Progenitor cell of endocrine pancreas (in vitro differentiated cells): ENCODE data around the gene SH2D1B. TPM values are rescaled to one million over a fixed set of nuclear protein-coding genes. Genes with fewer than 3 reads are reported as not detected.

Experiments used
- DNase-seq: peaks from one replicate; pipeline ENCODE4 v3.0.0; 2021; ENCODE audit warnings: low spot score; ENCODE audit not compliant: unreplicated experiment
- H3K27ac Mint-ChIP-seq: 2 replicates; pipeline ENCODE4 v1.8.0; 2021; ENCODE audit warnings: mild to moderate bottlenecking, moderate library complexity, mixed read lengths
- H3K27me3 Mint-ChIP-seq: 2 replicates; pipeline ENCODE4 v1.8.0; 2021; ENCODE audit warnings: mixed read lengths
- H3K36me3 Mint-ChIP-seq: 2 replicates; pipeline ENCODE4 v1.8.0; 2022; ENCODE audit warnings: mixed read lengths; ENCODE audit not compliant: insufficient read depth
- H3K4me1 Mint-ChIP-seq: 2 replicates; pipeline ENCODE4 v1.8.0; 2021; ENCODE audit warnings: low read depth, mixed read lengths
- H3K4me3 Mint-ChIP-seq: 2 replicates; pipeline ENCODE4 v1.8.0; 2021; ENCODE audit warnings: low read depth, mild to moderate bottlenecking, moderate library complexity, mixed read lengths
- H3K9me3 Mint-ChIP-seq: 2 replicates; pipeline ENCODE4 v1.8.0; 2021; ENCODE audit warnings: low read depth, mixed read lengths
- CTCF ChIP-seq: fragments of 200-600 bp; sonication (generic); IDR thresholded peaks from one replicate; pipeline ENCODE4 v1.5.0; 2021; ENCODE audit warnings: antibody characterized with exemption, mild to moderate bottlenecking; ENCODE audit not compliant: unreplicated experiment
- total RNA-seq: library from RNA; stranded (reverse); gene quantifications from 2 replicates; pipeline ENCODE4 v1.2.1, GENCODE V29; 2021

SH2D1B gene
- total RNA-seq, 1 donor from 2014 or later, result not detected

GRCh38 chr1:162383516-162383915 is 28.4 kb downstream of the SH2D1B start:
- no peak overlapping the region for H3K4me3 Mint-ChIP-seq
- H3K4me1 Mint-ChIP-seq, result peaks cover 3% of the 10 kb centered on the region
- no peaks in the 10 kb centered on the region for H3K36me3 Mint-ChIP-seq
- no peak for DNase-seq
- H3K27me3 Mint-ChIP-seq, result no peaks in the 10 kb centered on the region
- TF ChIP-seq CTCF, result no peak
- no peak overlapping the region for H3K27ac Mint-ChIP-seq
- no peaks in the 10 kb centered on the region for H3K9me3 Mint-ChIP-seq

- no peaks in the 10 kb centered on the region for H3K9me3 Mint-ChIP-seq
- H3K4me3 Mint-ChIP-seq, result no peak overlapping the region
- H3K27me3 Mint-ChIP-seq, result no peaks in the 10 kb centered on the region
- peaks cover 3% of the 10 kb centered on the region for H3K4me1 Mint-ChIP-seq
- H3K36me3 Mint-ChIP-seq, result no peaks in the 10 kb centered on the region
- no peak for DNase-seq
- TF ChIP-seq CTCF, result no peak
- no peak overlapping the region for H3K27ac Mint-ChIP-seq
Observed at GRCh38 chr1:162383091-162383490, 28.8 kb downstream of the SH2D1B start.

GRCh38 chr1:162381941-162382750 is 29.8 kb downstream of the SH2D1B start:
- Mint-ChIP-seq H3K4me1 (peaks cover 3% of the 10 kb centered on the region), H3K4me3 (no peak overlapping the region), H3K9me3 (no peaks in the 10 kb centered on the region), H3K27ac (no peak overlapping the region), H3K36me3 (no peaks in the 10 kb centered on the region), H3K27me3 (no peaks in the 10 kb centered on the region)
- no peak for DNase-seq
- TF ChIP-seq CTCF, result no peak

GRCh38 chr1:162381383-162381782 is 30.6 kb downstream of the SH2D1B start, which contains the start of gene C1orf226:
Gene C1orf226, plus strand, starts transcription at chr1:162381728. Its CDS starts 174 bp downstream, at chr1:162381902.
- Mint-ChIP-seq H3K36me3 (no peaks in the 10 kb centered on the region), H3K27ac (no peak within 1 kb of the TSS)
- no peak for DNase-seq

More at GRCh38 chr1:162381383-162381782, 30.6 kb downstream of the SH2D1B start, which contains the start of gene C1orf226:
- H3K4me1 Mint-ChIP-seq, result peaks cover 7% of the 10 kb centered on the region
- no peak for TF ChIP-seq CTCF
- no peaks in the 10 kb centered on the region for H3K27me3 Mint-ChIP-seq
- no peaks in the 10 kb centered on the region for H3K9me3 Mint-ChIP-seq
- no peak within 1 kb of the TSS for H3K4me3 Mint-ChIP-seq
